ENCODE results near the gene MYO5C.

Gene MYO5C

DNA sequence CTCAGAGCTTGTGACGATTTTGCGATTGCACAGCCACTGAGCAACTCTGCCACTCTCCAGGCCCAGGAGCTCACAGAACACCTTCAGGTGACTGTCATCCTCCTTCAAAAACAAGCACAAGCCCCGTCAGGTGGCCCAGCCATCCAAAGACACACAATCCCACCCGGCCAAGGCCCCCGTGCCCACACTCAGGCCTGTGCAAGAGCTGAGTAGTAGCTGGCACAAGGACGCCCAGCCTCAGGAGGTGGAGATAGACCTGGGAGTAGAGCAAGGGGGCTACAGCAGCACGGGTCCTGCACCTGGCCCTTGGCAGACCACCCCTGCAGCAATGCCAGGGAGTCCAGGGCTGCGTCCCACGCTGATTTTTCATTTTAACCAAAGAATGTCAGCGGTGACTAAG, 34.6 kb downstream of the MYO5C start:
- H3K9me3 ChIP-seq, result no peaks in the 10 kb centered on the region
- H3K4me3 ChIP-seq (ENCODE audit: low read depth, low read length), result no peak overlapping the region
- H3K4me1 ChIP-seq, result peaks cover 1% of the 10 kb centered on the region; the same call in 1 of the 2 replicates
- no peak for DNase-seq
- H3K27me3 ChIP-seq, result no peaks in the 10 kb centered on the region
- H3K36me3 ChIP-seq, result no peaks in the 10 kb centered on the region
- TF ChIP-seq, protein P1, sequence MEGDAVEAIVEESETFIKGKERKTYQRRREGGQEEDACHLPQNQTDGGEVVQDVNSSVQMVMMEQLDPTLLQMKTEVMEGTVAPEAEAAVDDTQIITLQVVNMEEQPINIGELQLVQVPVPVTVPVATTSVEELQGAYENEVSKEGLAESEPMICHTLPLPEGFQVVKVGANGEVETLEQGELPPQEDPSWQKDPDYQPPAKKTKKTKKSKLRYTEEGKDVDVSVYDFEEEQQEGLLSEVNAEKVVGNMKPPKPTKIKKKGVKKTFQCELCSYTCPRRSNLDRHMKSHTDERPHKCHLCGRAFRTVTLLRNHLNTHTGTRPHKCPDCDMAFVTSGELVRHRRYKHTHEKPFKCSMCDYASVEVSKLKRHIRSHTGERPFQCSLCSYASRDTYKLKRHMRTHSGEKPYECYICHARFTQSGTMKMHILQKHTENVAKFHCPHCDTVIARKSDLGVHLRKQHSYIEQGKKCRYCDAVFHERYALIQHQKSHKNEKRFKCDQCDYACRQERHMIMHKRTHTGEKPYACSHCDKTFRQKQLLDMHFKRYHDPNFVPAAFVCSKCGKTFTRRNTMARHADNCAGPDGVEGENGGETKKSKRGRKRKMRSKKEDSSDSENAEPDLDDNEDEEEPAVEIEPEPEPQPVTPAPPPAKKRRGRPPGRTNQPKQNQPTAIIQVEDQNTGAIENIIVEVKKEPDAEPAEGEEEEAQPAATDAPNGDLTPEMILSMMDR (IDR thresholded peaks at IDR 0.05; ENCODE audit: low read depth, low read length), result no peak

DNA sequence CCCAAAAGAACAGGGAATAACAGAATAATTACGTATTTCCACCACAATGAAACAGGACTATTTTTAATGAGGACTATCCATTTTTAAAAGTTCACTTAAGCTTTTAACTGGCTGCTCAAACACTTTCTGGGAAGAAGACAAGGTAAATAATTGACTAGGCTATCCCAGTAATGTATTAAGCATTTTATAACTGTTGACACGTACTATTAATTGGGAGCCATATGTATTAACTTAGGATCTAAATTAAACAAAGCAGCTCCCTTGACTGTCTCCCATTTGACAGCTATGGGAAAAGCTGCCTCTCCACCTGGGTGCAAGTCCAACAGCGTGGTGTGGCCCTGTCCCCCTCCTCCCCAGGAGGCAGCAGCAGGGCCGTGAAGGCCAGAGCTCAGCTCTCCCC, 36.1 kb downstream of the MYO5C start:
- DNase-seq, result no peak
- Histone ChIP-seq H3K36me3 (no peaks in the 10 kb centered on the region), H3K27me3 (no peaks in the 10 kb centered on the region), H3K4me3 (ENCODE audit: low read depth, low read length) (no peak overlapping the region), H3K4me1 (peaks cover 3% of the 10 kb centered on the region; the same call in 1 of the 2 replicates), H3K9me3 (no peaks in the 10 kb centered on the region)
- TF ChIP-seq, protein P1 (IDR thresholded peaks at IDR 0.05; ENCODE audit: low read depth, low read length), result no peak

DNA sequence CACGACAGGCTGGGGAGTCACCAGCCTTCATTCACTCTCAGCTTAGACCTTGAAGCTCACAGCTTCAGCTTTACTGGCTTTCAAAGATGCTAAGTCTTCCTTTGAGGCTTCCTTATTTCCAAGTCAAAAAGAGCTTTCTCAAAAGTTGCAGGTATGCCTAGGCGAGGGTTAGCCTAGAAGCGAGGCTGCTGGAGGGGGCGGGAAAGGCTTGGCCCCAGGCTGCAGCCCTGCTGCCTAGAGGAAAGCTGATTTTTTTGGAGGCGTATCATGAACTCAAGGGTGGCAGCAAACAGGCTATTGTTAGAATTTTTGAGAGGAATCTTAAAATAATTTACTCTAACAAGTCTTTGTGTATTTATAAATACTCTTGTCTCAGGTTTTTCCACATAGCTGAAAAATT, 37.1 kb downstream of the MYO5C start:
- Histone ChIP-seq H3K9me3 (no peaks in the 10 kb centered on the region), H3K4me1 (peaks cover 3% of the 10 kb centered on the region; the same call in 1 of the 2 replicates), H3K36me3 (no peaks in the 10 kb centered on the region), H3K4me3 (ENCODE audit: low read depth, low read length) (no peak overlapping the region), H3K27me3 (no peaks in the 10 kb centered on the region)
- TF ChIP-seq, protein P1 (IDR thresholded peaks at IDR 0.05; ENCODE audit: low read depth, low read length), result no peak
- no peak for DNase-seq

DNA sequence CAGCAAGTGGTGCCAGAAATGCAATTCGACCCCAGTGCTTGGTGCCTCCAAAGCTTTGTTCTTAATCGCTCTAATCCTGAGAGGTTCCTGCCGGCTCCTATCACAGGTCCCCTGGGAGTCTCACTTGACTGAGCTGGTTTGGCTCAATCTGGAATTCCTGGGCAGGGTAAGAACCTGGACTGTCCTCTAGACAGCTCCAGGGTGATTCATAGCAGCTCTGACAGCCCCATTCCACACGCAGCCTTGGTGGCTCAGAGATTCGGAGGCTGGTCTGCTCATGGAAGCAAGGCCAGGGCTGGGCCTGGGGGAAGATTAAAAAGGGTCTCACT, 37.9 kb downstream of the MYO5C start:
- peak; percentile 64 for DNase-seq
- Histone ChIP-seq H3K4me1 (peaks cover 3% of the 10 kb centered on the region; the same call in 1 of the 2 replicates), H3K36me3 (no peaks in the 10 kb centered on the region), H3K9me3 (no peaks in the 10 kb centered on the region), H3K4me3 (ENCODE audit: low read depth, low read length) (no peak overlapping the region), H3K27me3 (no peaks in the 10 kb centered on the region)
- TF ChIP-seq, protein P1 (IDR thresholded peaks at IDR 0.05; ENCODE audit: low read depth, low read length), result no peak

DNA sequence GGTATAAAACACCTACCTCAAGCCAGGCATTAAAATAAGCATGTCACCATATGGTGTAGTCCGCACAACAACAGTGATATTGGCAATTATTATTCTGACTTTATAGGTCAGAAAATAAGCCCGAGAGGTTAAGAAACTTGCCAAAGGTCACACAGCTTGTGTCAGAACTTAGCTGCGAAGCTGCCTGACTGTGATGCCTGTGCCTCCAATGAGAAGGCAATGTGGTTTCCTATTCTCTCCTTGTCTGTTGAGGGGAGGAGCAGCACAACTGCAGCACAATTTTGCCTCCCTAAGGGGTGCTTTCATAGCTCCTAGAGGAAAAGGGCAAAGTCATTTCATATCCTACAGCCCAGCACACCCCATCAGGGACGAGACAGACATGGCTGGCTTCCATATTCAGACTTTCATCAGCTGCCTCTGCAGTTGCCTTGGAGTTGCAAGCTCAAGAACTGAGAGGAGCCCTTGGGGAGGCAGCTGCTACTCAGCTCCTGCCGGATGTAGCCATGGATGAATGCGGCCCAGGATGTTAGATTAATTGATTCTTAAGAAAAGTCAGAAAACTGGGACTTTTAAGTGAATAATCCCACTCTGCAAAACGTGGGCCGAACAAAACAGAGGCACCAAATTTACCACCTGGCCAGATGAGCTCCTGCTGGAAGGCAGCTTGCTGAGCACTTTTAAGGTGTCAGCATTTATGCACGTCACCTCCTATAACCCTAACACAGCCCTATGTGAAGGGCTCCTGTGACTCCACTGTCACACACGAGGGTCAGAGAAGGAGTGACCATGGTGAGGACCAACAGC, 38.5 kb downstream of the MYO5C start:
- Histone ChIP-seq H3K4me3 (ENCODE audit: low read depth, low read length) (no peak overlapping the region), H3K27me3 (no peaks in the 10 kb centered on the region), H3K9me3 (no peaks in the 10 kb centered on the region), H3K4me1 (peaks cover 3% of the 10 kb centered on the region; the same call in 1 of the 2 replicates), H3K36me3 (no peaks in the 10 kb centered on the region)
- DNase-seq, result no peak
- TF ChIP-seq, protein P1 (IDR thresholded peaks at IDR 0.05; ENCODE audit: low read depth, low read length), result no peak

DNA sequence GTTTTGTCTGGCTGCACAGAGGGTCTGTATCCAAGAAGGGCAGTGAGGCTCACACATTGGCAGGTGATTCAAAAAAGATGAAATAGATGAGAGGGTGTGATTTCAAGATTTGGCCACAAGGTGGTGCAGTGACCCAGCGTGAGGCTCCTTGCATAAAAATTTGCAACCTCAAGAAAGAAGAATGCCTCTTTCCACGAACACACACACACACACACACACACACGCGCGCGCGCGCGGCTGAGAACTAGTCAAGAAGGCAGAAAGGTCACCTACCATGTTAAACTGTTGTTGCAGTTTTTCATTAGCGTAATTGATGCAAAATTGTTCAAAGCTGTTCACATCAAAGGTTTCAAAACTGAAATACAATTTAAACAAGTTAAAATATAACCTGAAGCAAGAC, 39.2 kb downstream of the MYO5C start:
- DNase-seq, result peak; percentile 57
- TF ChIP-seq, protein P1 (IDR thresholded peaks at IDR 0.05; ENCODE audit: low read depth, low read length), result peak; percentile 81
- Histone ChIP-seq H3K4me1 (peaks cover 3% of the 10 kb centered on the region; the same call in 1 of the 2 replicates), H3K9me3 (no peaks in the 10 kb centered on the region), H3K4me3 (ENCODE audit: low read depth, low read length) (peak overlapping the region; percentile 31), H3K36me3 (no peaks in the 10 kb centered on the region), H3K27me3 (no peaks in the 10 kb centered on the region)

All from BE2C (cell line).